HG02943 (cell line): ENCODE results near the gene SEMA4F.
"Not testable (repeated sequence)": the region's sequence is repeated elsewhere in the genome, so short reads cannot be mapped to it uniquely, and the experiment has no call there.

ENCODE experiments used
- ATAC-seq: cut with Tn5 transposase; IDR thresholded peaks from one replicate; pipeline ENCODE4 v1.9.1; 2021; ENCODE audit warnings: mild to moderate bottlenecking, low read depth, moderate library complexity; ENCODE audit not compliant: unreplicated experiment

Gene SEMA4F, protein sequence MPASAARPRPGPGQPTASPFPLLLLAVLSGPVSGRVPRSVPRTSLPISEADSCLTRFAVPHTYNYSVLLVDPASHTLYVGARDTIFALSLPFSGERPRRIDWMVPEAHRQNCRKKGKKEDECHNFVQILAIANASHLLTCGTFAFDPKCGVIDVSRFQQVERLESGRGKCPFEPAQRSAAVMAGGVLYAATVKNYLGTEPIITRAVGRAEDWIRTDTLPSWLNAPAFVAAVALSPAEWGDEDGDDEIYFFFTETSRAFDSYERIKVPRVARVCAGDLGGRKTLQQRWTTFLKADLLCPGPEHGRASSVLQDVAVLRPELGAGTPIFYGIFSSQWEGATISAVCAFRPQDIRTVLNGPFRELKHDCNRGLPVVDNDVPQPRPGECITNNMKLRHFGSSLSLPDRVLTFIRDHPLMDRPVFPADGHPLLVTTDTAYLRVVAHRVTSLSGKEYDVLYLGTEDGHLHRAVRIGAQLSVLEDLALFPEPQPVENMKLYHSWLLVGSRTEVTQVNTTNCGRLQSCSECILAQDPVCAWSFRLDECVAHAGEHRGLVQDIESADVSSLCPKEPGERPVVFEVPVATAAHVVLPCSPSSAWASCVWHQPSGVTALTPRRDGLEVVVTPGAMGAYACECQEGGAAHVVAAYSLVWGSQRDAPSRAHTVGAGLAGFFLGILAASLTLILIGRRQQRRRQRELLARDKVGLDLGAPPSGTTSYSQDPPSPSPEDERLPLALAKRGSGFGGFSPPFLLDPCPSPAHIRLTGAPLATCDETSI

GRCh38 chr2:74653985-74654882 lies at the start of gene SEMA4F:
Gene SEMA4F (plus strand): TSS chr2:74654247. CDS start chr2:74654377, 130 bp downstream.
- peak; percentile 99 for ATAC-seq

DNA sequence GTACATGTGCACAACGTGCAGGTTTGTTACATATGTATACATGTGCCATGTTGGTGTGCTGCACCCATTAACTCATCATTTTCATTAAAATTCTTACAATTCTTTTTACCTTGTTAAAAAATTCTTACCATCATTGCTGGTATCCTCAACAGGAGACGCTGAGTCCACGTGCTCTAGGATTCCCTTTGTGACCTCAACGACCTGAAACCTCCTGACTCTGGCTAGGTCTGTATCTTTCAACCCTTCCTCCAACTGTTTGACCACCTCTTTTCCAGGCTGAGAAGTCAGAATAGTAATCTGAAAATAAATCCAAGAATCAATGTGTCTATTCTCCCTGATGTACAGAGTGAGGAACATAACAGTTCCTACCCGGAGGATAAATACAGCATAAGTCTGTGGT lies 47.1 kb upstream of the SEMA4F start:
- ATAC-seq: no peak

- ATAC-seq: no peak
Observed at GRCh38 chr2:74617122-74617521, 36.9 kb upstream of the SEMA4F start.

GRCh38 chr2:74618410-74619083 lies 35.5 kb upstream of the SEMA4F start:
- ATAC-seq: no peak

DNA sequence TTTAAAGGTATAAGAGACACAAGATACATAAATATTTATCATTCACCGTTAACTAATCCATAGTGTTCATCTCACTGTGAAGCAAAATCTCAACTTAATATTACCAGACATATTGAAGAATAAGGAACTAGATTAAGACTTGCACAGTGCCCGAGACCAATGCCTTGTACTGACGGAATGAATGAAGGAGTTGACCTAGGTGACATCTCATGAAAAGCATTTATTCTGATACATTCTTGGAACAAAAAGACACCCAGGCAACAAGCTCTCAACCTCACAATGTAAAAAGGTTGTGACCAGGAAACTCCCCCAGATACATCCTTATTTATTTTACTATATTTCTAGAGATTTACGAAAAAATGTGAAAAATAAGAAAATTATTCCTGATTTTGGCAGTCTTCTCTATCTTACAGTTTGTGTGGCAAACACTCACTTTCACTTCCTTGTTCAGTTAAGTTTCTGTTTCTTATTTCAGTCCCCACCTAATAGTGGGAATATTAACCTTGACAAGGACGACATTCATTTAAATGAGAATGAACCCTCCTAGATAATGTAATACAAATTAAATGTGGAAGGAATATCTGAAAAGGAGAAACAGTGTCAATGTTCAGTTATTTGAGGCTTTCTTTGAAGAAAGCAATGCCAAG lies 34.3 kb upstream of the SEMA4F start:
- ATAC-seq: no peak

- no peak for ATAC-seq
Observed at GRCh38 chr2:74620671-74621070, 33.4 kb upstream of the SEMA4F start.

DNA sequence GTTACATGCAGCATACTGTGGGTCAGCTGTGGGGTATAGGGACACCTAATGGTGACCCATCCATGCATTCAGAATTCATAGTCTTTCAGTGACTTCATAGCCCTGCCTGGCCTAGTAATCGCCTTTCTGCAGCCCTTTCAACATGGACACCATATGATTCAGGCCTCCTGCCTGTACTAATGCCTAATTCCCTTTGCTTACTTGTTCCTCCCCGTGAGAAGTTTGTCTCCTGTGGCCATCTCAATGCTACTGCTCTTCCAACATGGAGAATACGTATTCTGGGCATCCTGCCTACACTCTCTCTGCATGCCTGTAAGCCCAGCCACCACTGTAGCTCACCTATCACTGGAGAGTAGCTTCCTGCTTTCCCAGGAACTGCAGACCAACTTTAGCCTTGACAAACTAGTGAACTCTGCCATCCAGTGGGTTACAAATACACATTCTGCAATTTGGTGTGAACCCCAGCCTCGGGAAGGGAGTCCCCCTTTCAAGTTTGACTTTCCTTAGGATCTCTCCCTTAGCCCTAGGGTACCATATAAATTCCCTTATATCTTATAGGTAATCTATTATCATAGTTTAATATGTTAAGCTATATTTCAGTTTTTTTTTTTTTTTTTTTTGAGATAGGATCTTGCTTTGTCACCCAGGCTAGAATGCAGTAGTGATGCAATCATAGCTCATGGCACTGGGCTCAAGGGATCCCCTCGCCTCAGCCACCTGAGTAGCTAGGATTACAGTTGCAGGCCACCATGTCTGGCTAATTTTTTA lies 28.2 kb upstream of the SEMA4F start:
- ATAC-seq: no peak

DNA sequence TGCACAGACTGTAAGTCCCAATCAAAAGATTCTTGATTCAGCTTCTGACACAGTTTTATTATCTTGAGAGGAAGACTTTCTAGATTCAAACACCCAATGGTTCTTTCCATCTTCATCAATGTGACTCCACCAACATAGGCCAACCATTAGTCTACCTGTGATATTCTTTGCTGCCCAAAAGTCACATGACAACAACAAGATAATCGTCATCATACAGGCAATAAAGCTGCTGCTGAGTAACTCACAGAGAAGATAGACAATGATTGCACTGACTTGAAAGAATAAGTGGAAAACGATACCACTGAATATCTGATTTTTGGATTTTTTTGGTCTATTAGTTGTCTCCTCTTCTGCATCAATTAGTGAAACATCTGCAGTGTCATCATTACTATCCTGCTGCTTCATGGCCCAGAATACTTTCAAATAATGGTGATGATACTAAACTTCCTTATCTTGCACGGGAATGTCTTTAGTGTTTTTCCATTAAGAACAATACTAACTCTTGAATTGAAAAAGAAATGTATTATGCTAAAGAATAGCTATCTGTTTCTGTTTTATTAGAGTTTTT lies 25.4 kb upstream of the SEMA4F start:
- ATAC-seq: no peak

- ATAC-seq: not testable (repeated sequence)
Observed at GRCh38 chr2:74630454-74630853, 23.6 kb upstream of the SEMA4F start.

- no peak for ATAC-seq
Observed at GRCh38 chr2:74632209-74632938, 21.7 kb upstream of the SEMA4F start.

- no peak for ATAC-seq
Observed at GRCh38 chr2:74632939-74633312, 21.1 kb upstream of the SEMA4F start.

GRCh38 chr2:74639550-74639949 lies 14.5 kb upstream of the SEMA4F start:
- no peak for ATAC-seq

- ATAC-seq: no peak
Observed at GRCh38 chr2:74645344-74645743, 8.7 kb upstream of the SEMA4F start.

- ATAC-seq: no peak
Observed at GRCh38 chr2:74646201-74646600, 7.8 kb upstream of the SEMA4F start.

- ATAC-seq: no peak
Observed at GRCh38 chr2:74646834-74647482, 7.1 kb upstream of the SEMA4F start.

- no peak for ATAC-seq
Observed at GRCh38 chr2:74648009-74648443, 6.0 kb upstream of the SEMA4F start, which contains the start of gene M1AP. Gene M1AP (minus strand): TSS chr2:74648330. CDS start chr2:74640275, 8,055 bp downstream.

GRCh38 chr2:74653589-74653984 lies 460 bp upstream of the SEMA4F start:
- ATAC-seq: peak; percentile 15
